ENCODE measurements around the gene MMP8.
A peak's percentile ranks its signal among the peaks of the same experiment; 100 is the strongest.

The MMP8 gene

DNA sequence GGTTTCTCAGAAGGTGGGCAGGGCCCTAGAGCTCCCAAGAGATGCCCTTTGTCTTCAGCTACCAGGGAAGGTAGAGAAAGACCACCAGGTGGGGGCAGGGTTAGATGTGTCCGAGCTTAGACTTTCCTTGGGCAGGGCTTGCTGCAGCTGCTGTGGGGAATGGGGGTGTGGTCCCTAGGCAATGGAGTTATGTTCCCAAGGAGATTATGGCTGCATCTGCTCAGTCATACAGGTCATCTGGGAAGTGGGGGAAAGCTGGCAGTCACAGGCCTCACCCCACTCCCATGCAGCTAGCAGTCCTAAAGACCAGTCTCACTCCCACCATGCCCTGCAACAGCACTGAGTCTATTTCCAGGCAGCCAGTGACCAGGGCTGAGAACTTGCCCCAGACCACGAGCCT is 48.7 kb downstream of the MMP8 start:
- no peak for TF ChIP-seq CTCF (IDR thresholded peaks at IDR 0.05; ENCODE audit: control insufficient read depth, extremely low read depth, insufficient read depth)
- H3K4me3 ChIP-seq (ENCODE audit: low read depth, low read length): no peak overlapping the region
- DNase-seq (ENCODE audit: low read depth): no peak

DNA sequence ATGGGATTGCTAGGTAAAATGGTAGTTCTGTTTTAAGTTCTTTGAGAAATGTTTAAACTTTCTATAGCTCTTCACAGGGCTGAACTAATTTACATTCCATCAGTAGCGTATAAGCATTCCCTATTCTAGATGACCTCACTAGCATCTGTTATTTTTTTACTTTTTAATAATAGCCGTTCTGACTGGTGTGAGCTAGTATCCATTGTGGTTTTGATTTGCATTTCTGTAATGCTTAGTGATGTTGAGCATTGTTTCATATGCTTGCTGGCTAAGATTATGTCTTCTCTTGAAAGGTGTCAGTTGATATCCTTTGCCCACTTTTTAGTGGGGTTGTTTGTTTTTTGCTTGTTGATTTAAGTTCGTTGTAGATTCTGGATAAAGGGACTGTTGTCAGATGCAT is 55.1 kb downstream of the MMP8 start:
- TF ChIP-seq CTCF (IDR thresholded peaks at IDR 0.05; ENCODE audit: control insufficient read depth, extremely low read depth, insufficient read depth): no peak
- DNase-seq (ENCODE audit: low read depth): no peak

GRCh38 chr11:102666331-102666957 is 58.3 kb downstream of the MMP8 start:
- peak; percentile 22 for DNase-seq (ENCODE audit: low read depth)
- TF ChIP-seq CTCF (IDR thresholded peaks at IDR 0.05; ENCODE audit: control insufficient read depth, extremely low read depth, insufficient read depth): peak; percentile 78
- H3K4me3 ChIP-seq (ENCODE audit: low read depth, low read length): no peak overlapping the region

More for the DNA sequence above, 55.1 kb downstream of the MMP8 start:
- no peak overlapping the region for H3K4me3 ChIP-seq (ENCODE audit: low read depth, low read length)

DNA sequence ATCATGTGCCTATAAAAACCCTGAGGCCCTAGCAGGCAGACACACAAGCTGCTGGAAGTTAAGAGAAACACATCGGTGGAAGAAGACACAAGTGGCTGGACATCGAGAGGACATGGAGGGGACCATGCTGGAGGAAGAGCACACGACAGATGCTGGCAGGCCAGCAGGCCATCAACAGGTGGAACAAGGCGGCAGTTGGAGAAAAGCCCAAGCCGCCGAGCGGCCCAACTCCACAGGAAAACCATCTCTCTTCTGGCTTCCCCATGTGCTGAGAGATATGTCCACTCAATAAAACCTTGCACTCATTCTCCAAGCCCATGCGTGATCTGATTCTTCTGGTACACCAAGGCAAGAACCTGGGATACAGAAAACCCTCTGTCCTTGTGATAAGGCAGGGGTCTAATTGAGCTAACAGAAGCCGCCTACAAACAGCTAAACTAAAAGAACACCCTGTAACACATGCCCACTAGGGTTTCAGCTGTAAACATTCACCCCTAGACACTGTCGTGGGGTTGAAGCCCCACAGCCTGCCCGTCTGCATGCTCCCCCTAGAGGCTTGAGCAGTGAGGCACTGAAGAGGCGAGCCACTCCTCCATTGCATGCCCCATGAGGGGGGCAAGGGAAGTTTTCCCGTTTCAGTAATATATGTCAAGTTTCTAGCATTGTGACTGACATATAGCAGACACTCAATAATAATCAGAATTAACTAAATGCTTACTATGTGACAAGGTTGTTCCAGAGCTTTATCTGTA is 60.6 kb downstream of the MMP8 start:
- no peak for DNase-seq (ENCODE audit: low read depth)

DNA sequence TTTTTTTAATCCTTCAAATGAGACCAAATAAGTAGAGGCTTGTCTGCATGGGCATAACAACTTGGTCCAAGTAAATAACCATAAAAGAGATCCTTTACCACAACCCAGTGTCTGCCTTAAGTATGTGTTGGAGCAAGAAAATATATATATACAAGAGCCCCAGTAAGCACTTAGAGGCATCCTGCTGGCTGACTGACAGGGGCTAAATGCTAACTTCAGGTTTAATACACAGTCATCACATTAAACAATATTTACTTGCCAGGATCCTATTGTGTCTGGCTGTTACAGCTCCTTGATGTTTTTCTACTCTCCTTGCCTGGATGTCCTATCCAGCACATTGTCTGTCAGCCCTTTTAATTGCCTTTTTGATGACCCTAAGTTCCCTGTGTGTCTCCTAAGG is 62.1 kb downstream of the MMP8 start:
- DNase-seq (ENCODE audit: low read depth): peak; percentile 4

More for the DNA sequence above, 60.6 kb downstream of the MMP8 start:
- TF ChIP-seq CTCF (IDR thresholded peaks at IDR 0.05; ENCODE audit: control insufficient read depth, extremely low read depth, insufficient read depth): no peak; the same call in 1 of the 2 replicates
- H3K4me3 ChIP-seq (ENCODE audit: low read depth, low read length): no peak overlapping the region

More for the DNA sequence above, 62.1 kb downstream of the MMP8 start:
- no peak overlapping the region for H3K4me3 ChIP-seq (ENCODE audit: low read depth, low read length)
- TF ChIP-seq CTCF (IDR thresholded peaks at IDR 0.05; ENCODE audit: control insufficient read depth, extremely low read depth, insufficient read depth): no peak
